ENCODE measurements around the gene SASH1. TPM values are rescaled to one million over a fixed set of nuclear protein-coding genes. Genes with fewer than 3 reads are reported as not detected.

SASH1 gene
- total and polyA plus RNA-seq, 2 donors (not counting 1 experiment from before 2014, with no cell fraction given): 38.6 to 44.6 TPM

GRCh38 chr6:148416330-148416965, 73.8 kb downstream of the SASH1 start:
- TF ChIP-seq EZH2 (IDR thresholded peaks at IDR 0.05; ENCODE audit: low read length, missing control alignments) (no peak), CTCF (conservative IDR thresholded peaks at IDR 0.05 in 1 of 2, IDR thresholded peaks at IDR 0.05 in 1 of 2; ENCODE audit: low read depth in 1 of 2, low read length in 2 of 2) (no peak)
- H3K79me2 ChIP-seq (ENCODE audit: control insufficient read depth, insufficient read depth, low read length): no peaks in the 10 kb centered on the region
- DNase-seq (ENCODE audit: low read depth in 2 of 2): no peak

GRCh38 chr6:148417045-148417444, 74.4 kb downstream of the SASH1 start:
- Histone ChIP-seq H3K36me3 (ENCODE audit: control insufficient read depth, insufficient read depth, low read length) (no peaks in the 10 kb centered on the region), H3K27me3 (ENCODE audit: control insufficient read depth, insufficient read depth, low read length) (no peaks in the 10 kb centered on the region), H3K27ac (ENCODE audit: insufficient read depth, low read length) (no peak overlapping the region), H3K9me3 (ENCODE audit: control insufficient read depth, insufficient read depth, low read depth, low read length) (no peaks in the 10 kb centered on the region), H3K4me1 (ENCODE audit: control insufficient read depth, extremely low read depth, insufficient read depth, low read length) (no peaks in the 10 kb centered on the region), H3K4me3 (replicated peaks in 1 of 4; ENCODE audit: control extremely low read depth in 1 of 4, insufficient read depth in 1 of 4, low read depth in 3 of 4, low read length in 4 of 4) (no peak overlapping the region), H2AFZ (ENCODE audit: low read length) (no peak overlapping the region), H3K9ac (ENCODE audit: insufficient read depth, low read length) (no peak overlapping the region), H3K79me2 (ENCODE audit: control insufficient read depth, insufficient read depth, low read length) (no peaks in the 10 kb centered on the region), H4K20me1 (ENCODE audit: control insufficient read depth, extremely low read depth, insufficient read depth, low read length) (no peaks in the 10 kb centered on the region), H3K4me2 (ENCODE audit: extremely low read depth, insufficient read depth, low read length) (no peak overlapping the region)
- DNase-seq (ENCODE audit: low read depth in 2 of 2): no peak
- TF ChIP-seq CTCF (conservative IDR thresholded peaks at IDR 0.05 in 1 of 2, IDR thresholded peaks at IDR 0.05 in 1 of 2; ENCODE audit: low read depth in 1 of 2, low read length in 2 of 2): no peak

More at GRCh38 chr6:148416330-148416965, 73.8 kb downstream of the SASH1 start:
- H4K20me1 ChIP-seq (ENCODE audit: control insufficient read depth, extremely low read depth, insufficient read depth, low read length): no peaks in the 10 kb centered on the region
- H3K36me3 ChIP-seq (ENCODE audit: control insufficient read depth, insufficient read depth, low read length): no peaks in the 10 kb centered on the region
- no peak overlapping the region for H3K9ac ChIP-seq (ENCODE audit: insufficient read depth, low read length)
- H2AFZ ChIP-seq (ENCODE audit: low read length): no peak overlapping the region
- H3K27ac ChIP-seq (ENCODE audit: insufficient read depth, low read length): no peak overlapping the region
- H3K27me3 ChIP-seq (ENCODE audit: control insufficient read depth, insufficient read depth, low read length): no peaks in the 10 kb centered on the region
- H3K4me2 ChIP-seq (ENCODE audit: extremely low read depth, insufficient read depth, low read length): no peak overlapping the region
- no peaks in the 10 kb centered on the region for H3K4me1 ChIP-seq (ENCODE audit: control insufficient read depth, extremely low read depth, insufficient read depth, low read length)
- no peak overlapping the region for H3K4me3 ChIP-seq (replicated peaks in 1 of 4; ENCODE audit: control extremely low read depth in 1 of 4, insufficient read depth in 1 of 4, low read depth in 3 of 4, low read length in 4 of 4)
- H3K9me3 ChIP-seq (ENCODE audit: control insufficient read depth, insufficient read depth, low read depth, low read length): no peaks in the 10 kb centered on the region

GRCh38 chr6:148419430-148419829, 76.8 kb downstream of the SASH1 start:
- H3K36me3 ChIP-seq (ENCODE audit: control insufficient read depth, insufficient read depth, low read length): no peaks in the 10 kb centered on the region
- H3K9ac ChIP-seq (ENCODE audit: insufficient read depth, low read length): no peak overlapping the region
- no peaks in the 10 kb centered on the region for H3K9me3 ChIP-seq (ENCODE audit: control insufficient read depth, insufficient read depth, low read depth, low read length)
- no peaks in the 10 kb centered on the region for H3K79me2 ChIP-seq (ENCODE audit: control insufficient read depth, insufficient read depth, low read length)
- H3K4me2 ChIP-seq (ENCODE audit: extremely low read depth, insufficient read depth, low read length): no peak overlapping the region
- no peak overlapping the region for H3K4me3 ChIP-seq (replicated peaks in 1 of 4; ENCODE audit: control extremely low read depth in 1 of 4, insufficient read depth in 1 of 4, low read depth in 3 of 4, low read length in 4 of 4)
- H2AFZ ChIP-seq (ENCODE audit: low read length): no peak overlapping the region
- no peaks in the 10 kb centered on the region for H3K27me3 ChIP-seq (ENCODE audit: control insufficient read depth, insufficient read depth, low read length)
- TF ChIP-seq CTCF (conservative IDR thresholded peaks at IDR 0.05 in 1 of 2, IDR thresholded peaks at IDR 0.05 in 1 of 2; ENCODE audit: low read depth in 1 of 2, low read length in 2 of 2): no peak
- no peak for TF ChIP-seq EZH2 (IDR thresholded peaks at IDR 0.05; ENCODE audit: low read length, missing control alignments)
- no peaks in the 10 kb centered on the region for H4K20me1 ChIP-seq (ENCODE audit: control insufficient read depth, extremely low read depth, insufficient read depth, low read length)
- DNase-seq (ENCODE audit: low read depth in 2 of 2): no peak
- no peak overlapping the region for H3K27ac ChIP-seq (ENCODE audit: insufficient read depth, low read length)
- H3K4me1 ChIP-seq (ENCODE audit: control insufficient read depth, extremely low read depth, insufficient read depth, low read length): peaks cover 5% of the 10 kb centered on the region
